DMS 273 (cell line): ENCODE data around the gene NT5DC2.
A peak's percentile ranks its signal among the peaks of the same experiment; 100 is the strongest.

Experiments used
- DNase-seq: peaks from one replicate; lab custom pipeline; 2025; ENCODE audit not compliant: unreplicated experiment; lab: John Stamatoyannopoulos, UW

The NT5DC2 gene

DNA sequence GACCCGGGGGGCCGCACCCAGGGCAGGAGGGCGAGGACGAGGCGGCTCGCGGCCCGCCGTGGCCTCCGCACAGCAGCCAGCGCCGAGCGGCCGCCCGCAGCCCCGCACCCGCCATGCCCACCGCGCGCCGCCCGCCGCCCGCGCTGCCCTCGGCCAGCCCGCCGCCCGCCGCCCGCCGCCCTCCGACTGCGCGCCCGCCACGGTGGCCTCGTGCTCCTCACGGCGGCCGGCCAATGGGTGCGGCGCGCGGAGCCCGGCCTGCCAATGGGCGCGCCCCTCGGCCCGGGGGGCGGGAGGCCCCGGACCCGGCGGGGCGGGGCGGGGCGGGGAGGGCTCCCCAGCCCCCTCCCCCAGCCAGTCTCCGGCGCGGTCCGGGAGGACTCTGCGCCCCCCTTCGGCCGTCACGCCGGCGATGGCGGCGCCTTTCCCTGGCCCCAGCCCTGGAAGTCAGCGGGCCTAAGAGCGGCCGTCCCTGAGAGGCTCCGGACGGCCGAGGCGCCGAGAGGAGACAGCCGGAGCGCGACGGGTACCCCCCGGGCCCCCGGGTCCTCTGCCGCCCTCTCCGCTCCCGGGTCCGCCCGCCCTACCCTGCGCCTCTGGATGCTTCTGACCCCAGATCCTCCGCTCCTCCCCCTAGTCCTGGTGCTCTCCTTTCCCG lies at the start of gene NT5DC2:
TSS of gene NT5DC2 (minus strand) at position 235 of the 658 bp plus-strand sequence. CDS start at position 115, 120 bp downstream.
- peak; percentile 89 for DNase-seq

DNA sequence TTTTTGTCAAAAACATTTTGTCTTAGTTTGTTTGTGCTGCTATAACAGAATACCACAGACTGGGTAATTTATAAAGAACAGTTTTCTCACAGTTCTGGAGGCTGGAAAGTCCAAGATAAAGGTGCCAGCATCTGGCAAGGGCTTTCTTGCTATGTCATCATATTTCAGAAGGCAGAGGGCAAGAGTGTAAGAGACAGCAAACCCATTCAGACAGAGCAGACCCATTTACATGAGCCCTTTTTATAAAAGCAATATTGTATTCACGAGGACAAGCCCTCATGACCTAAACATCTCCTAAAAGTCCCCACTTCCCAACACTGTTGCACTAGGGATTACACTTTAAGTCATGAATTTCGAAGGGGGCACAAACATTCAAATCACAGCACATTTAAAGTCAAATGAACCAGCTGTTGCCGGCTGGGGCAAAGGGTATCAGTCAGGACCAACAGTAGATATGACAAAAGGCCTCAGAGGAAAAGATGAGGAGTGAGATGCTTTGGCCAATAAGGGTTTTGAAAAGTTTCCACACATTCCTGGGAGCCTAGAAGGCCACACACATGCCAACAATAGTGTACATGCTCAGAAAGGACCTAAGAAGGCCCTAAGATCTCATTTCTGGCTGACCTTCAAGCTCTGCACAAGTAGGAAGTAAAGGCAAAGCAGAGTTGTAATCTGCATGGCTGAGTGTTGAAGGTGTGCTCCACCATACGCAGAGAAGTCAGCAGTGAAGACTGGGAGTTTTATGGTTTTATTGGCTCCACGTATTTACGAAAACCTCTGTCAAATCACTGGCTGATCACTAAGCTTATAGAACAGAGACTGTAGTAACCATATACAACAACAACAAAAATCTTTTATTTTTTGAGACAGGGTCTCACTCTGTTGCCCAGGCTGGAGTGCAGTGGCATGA lies 40.7 kb upstream of the NT5DC2 start:
- no peak for DNase-seq

DNA sequence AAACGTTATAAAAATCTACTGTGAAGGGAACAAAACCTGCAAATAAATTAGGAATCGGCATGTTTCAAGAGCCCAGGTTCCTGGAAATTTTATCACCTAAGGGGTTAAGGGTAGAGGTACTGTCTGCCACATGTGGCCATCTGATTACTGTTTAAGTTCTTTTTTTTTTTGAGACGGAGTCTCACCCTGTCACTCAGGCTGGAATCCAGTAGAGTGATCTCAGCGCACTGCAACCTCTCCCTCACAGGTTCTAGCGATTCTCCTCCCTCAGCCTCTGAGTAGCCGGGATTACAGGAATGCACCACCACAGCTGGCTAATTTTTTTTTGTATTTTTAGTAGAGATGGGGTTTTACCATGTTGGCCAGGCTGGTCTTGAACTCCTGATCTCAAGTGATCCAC lies 38.6 kb upstream of the NT5DC2 start:
- DNase-seq, result no peak

- no peak for DNase-seq
These were observed 36.4 kb upstream of the NT5DC2 start for GRCh38 chr3:52570076-52570475.

GRCh38 chr3:52568069-52568468 lies 34.4 kb upstream of the NT5DC2 start:
- no peak for DNase-seq

GRCh38 chr3:52563984-52564383 lies 30.3 kb upstream of the NT5DC2 start:
- DNase-seq, result no peak

GRCh38 chr3:52561028-52561747 lies 27.5 kb upstream of the NT5DC2 start:
- no peak for DNase-seq

DNA sequence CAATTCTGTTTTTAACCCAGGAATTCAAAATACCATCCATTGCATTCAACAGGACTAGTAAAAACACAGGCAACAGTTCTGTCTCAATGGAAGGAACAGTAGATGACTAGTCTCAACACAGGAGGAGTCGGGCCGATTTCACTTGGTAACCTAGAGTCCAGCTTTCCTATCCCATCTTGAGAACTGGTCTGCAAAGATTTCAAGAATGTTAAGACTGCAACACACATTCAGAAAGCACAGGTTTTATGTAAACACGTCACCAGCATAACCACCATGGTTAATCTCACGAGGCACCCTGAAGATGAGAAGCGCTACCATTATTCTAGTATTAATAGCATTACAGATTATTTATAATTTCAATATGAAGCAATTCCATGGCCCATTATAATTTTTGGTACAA lies 24.8 kb upstream of the NT5DC2 start:
- no peak for DNase-seq

DNA sequence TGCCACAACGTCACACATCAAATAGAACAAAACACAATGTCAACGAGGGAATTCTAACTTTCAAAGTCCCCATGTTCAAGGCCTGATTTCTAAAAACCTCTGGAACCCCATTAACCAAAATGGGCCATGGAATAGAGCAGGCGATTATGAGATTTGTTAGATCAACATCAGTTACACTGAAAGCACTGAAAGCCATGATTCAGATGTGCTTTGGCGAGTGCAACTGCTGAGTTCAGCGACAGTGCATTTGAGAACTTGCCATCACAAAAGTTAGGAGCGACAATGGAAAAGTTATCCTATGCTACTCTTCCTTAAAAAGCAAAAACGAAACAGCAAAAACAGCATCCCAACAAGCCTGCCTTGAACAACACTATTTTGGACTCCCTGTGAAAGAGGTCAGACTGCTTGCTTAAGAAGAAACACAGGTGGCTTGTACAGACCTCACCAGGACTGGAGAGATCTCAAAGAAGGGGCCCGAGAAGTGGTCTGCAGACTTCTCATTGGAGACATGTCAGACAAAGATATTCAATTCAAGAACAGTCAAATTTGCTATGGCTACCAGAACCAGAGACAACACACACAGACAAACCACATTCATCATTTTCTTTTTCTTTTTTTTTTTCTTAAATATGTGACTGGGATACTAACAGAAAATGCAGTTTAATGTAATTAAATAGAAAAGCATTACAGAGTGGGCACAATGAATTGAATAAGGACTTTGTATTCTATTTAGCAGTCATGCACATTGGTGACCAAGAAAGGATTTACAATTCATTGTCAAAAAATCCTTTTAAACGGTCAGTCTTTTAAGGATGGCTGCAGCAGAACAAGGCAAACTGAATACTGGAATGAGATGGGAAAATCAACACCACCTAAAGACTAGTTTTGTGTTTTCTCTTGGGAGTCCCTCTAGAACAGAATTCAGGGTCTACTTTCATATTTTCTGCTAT lies 23.6 kb upstream of the NT5DC2 start:
- DNase-seq, result no peak

DNA sequence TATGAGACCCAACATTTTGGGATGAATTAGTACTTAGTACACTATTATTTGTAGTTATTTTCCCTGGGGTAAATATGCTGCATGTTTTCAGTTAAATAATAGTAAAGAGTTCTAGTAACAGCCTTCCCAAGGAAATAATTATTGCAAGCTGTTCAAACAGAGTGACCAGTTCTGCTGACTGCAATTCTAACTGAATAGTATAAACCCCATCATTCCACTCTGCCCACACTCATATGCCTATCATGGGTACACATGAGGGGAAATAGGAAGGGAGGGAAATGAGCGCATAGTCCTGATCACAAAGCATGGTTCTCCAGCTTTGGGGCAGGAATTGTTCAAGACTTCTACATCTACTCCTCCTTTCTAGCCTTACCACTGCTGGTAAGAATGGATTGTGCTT lies 21.4 kb upstream of the NT5DC2 start:
- DNase-seq, result no peak

GRCh38 chr3:52554026-52554755 lies 20.5 kb upstream of the NT5DC2 start:
- no peak for DNase-seq

GRCh38 chr3:52552089-52552488 lies 18.4 kb upstream of the NT5DC2 start:
- no peak for DNase-seq

- no peak for DNase-seq
These were observed 17.5 kb upstream of the NT5DC2 start for GRCh38 chr3:52551118-52551517.

DNA sequence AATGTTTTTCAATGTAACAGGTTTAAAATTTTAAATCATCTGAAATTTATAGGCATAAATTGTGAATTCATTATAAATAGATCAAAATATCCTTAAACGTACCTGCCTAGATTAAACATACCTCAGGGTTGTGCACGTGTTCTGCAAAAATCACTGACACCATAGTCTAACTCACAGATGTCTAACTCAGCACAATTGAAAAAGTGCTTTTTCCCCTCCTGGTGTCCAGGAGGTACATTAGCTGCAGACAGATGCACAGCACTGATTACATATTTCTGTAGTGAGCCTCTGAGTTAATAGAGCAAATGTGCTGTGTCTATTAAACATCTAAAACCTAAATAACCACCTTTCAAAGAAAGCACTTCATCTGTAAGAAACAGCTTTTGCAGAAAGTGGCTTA lies 13.5 kb upstream of the NT5DC2 start:
- DNase-seq, result peak; percentile 11

- no peak for DNase-seq
These were observed 12.6 kb upstream of the NT5DC2 start for GRCh38 chr3:52546111-52546901.

- peak; percentile 21 for DNase-seq
These were observed 11.3 kb upstream of the NT5DC2 start for GRCh38 chr3:52544937-52545336.

GRCh38 chr3:52541050-52541449 lies 7.4 kb upstream of the NT5DC2 start:
- DNase-seq, result no peak

DNA sequence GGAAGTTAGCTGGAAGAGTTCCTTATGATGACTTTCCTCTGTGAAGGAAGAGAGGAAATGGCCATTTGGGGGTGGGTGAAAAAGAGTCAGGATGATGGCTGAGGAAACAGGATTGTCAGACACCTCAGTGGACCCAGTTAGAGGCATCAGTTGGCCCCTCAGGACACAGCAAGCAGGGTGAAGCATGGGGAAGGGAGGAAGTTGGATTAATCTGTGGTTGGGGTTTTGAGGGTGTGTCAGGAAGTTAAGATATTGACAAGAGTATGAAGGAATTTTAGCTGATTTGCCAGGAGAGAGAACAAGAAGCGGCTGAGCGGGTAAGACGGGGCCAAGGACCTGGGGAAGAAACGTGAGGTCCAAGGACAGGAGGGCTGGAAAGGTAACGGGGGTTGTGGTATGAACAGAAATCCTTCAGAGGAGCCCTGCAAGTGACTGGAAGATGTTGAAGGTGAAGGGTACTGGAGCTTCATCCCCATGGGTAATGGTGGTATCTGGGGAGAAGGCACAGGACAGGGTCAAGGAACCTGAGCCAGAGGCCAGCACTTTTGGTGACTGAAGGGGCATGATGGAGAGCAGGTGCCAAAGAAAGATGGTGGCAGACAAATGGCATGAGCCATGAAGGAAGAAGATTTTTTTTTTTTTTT lies 5.5 kb upstream of the NT5DC2 start:
- no peak for DNase-seq
